PC-9 (cell line): ENCODE measurements around the gene FANCI. TPM values are rescaled to one million over a fixed set of nuclear protein-coding genes. Genes with fewer than 3 reads are reported as not detected.
A peak's percentile ranks its signal among the peaks of the same experiment; 100 is the strongest.

ENCODE experiments used
- BruUV-seq: library from RNA; stranded (reverse); fragments of 400-500 nt; replicated peaks from 2 replicates; lab custom pipeline; 2021; lab: Mats Ljungman, UMichigan
- CTCF ChIA-PET: fragments of 300-600 bp; sonication (Branson Sonifier 250); formaldehyde crosslinking; loops from one replicate; lab custom pipeline; 2022; ENCODE audit warnings: antibody characterized with exemption; lab: Charles Lee
- POLR2A ChIA-PET: fragments of 300-600 bp; sonication (Branson Sonifier 250); formaldehyde crosslinking; loops from one replicate; lab custom pipeline; 2022; ENCODE audit warnings: antibody characterized with exemption; ENCODE audit not compliant: unreplicated experiment; lab: Charles Lee
- DNase-seq, 2 experiments: peaks; one replicate each; pipeline versions ENCODE4 v3.0.0 to v3.0.0-alpha.2; 2015 to 2022; ENCODE audit warnings: mixed read lengths in 1 of 2
- H2AFZ ChIP-seq: fragments of 200-600 bp; sonication (generic); 2 replicates; pipeline ENCODE4 v1.8.1; 2017; ENCODE audit warnings: antibody characterized with exemption
- H3F3A ChIP-seq: fragments of 200-600 bp; sonication (generic); 2 replicates; pipeline ENCODE4 v1.8.1; 2017; ENCODE audit warnings: antibody characterized with exemption, mild to moderate bottlenecking, low read depth; ENCODE audit not compliant: insufficient read depth
- H3K27ac ChIP-seq: fragments of 200-600 bp; sonication (generic); 2 replicates; pipeline ENCODE4 v1.6.1; 2016; ENCODE audit warnings: mixed run types
- H3K27me3 ChIP-seq: fragments of 200-600 bp; sonication (generic); 2 replicates; pipeline ENCODE4 v1.6.1; 2016; ENCODE audit warnings: low read depth, mixed run types; ENCODE audit not compliant: insufficient read depth
- H3K36me3 ChIP-seq: fragments of 200-600 bp; sonication (generic); 2 replicates; pipeline ENCODE4 v1.6.1; 2016; ENCODE audit warnings: low read depth, mixed run types
- H3K4me1 ChIP-seq: fragments of 200-600 bp; sonication (generic); replicated peaks from 2 replicates; pipeline ENCODE4 v1.6.1; 2016; ENCODE audit warnings: mixed run types; ENCODE audit not compliant: insufficient read depth
- H3K4me2 ChIP-seq: fragments of 200-600 bp; sonication (generic); 2 replicates; pipeline ENCODE4 v1.6.1; 2017; ENCODE audit warnings: mixed run types
- H3K4me3 ChIP-seq: fragments of 200-600 bp; sonication (generic); 2 replicates; pipeline ENCODE4 v1.6.1; 2016; ENCODE audit warnings: mixed run types
- H3K79me2 ChIP-seq: fragments of 200-600 bp; sonication (generic); 2 replicates; pipeline ENCODE4 v1.6.1; 2017; ENCODE audit warnings: low read depth, mixed run types
- H3K9me2 ChIP-seq: fragments of 200-600 bp; sonication (generic); 2 replicates; pipeline ENCODE4 v1.8.1; 2017; ENCODE audit warnings: mild to moderate bottlenecking; ENCODE audit not compliant: insufficient read depth
- H3K9me3 ChIP-seq: fragments of 200-600 bp; sonication (generic); 2 replicates; pipeline ENCODE4 v1.8.1; 2016; ENCODE audit warnings: low read depth; ENCODE audit not compliant: insufficient read depth
- H4K20me1 ChIP-seq: fragments of 200-600 bp; sonication (generic); 2 replicates; pipeline ENCODE4 v1.8.1; 2017; ENCODE audit not compliant: insufficient read depth
- EZH2 ChIP-seq: fragments of 200-600 bp; sonication (generic); IDR thresholded peaks from 2 replicates; pipeline ENCODE4 v1.8.0; 2017; ENCODE audit warnings: antibody characterized with exemption, low read depth
- intact Hi-C: fragments of 100-400 bp; cut with micrococcal nuclease; formaldehyde crosslinking; loops from one replicate; pipeline ENCODE4 v1.10.0; 2022; ENCODE audit not compliant: unreplicated experiment
- total RNA-seq: library from RNA; stranded (reverse); gene quantifications from 2 replicates; pipeline ENCODE4 v1.2.3, GENCODE V29; 2021
- TF ChIP-seq, protein P1 (sequence below): fragments of 200-600 bp; sonication (generic); conservative IDR thresholded peaks from 2 replicates; pipeline ENCODE4 v1.6.1; 2017; ENCODE audit warnings: mixed run types, antibody characterized with exemption, mild to moderate bottlenecking, moderate library complexity

FANCI gene
- total RNA-seq, 1 experiment from 2014 or later = 126 TPM

DNA sequence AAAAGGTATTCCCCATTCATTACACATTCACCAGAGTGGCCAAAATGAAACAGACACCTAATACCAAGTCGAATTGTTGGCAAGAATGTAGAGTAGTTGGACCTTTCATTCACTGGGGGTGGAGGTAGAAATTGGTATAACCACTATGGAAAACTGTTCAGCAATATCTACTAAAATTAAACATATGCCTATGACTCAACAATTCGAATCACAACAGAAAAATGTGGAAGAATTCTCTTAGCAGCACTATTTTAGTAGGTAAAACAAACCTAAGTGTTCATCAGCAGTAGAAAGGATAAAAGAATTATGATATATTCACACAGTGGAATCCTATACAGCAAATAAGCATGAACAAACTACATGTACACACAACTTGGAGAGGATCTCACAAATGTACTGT is 60.2 kb downstream of the FANCI start:
- DNase-seq = no peak
- Histone ChIP-seq H3K79me2 (no peaks in the 10 kb centered on the region), H3K9me3 (no peaks in the 10 kb centered on the region), H3K4me1 (no peaks in the 10 kb centered on the region), H3K27me3 (no peaks in the 10 kb centered on the region), H3K27ac (no peak overlapping the region), H4K20me1 (no peaks in the 10 kb centered on the region), H3F3A (peaks cover 7% of the 10 kb centered on the region; the same call in 1 of the 2 replicates), H3K36me3 (peaks cover 5% of the 10 kb centered on the region; the same call in 1 of the 2 replicates), H3K4me3 (no peak overlapping the region), H2AFZ (no peak overlapping the region), H3K4me2 (no peak overlapping the region), H3K9me2 (no peaks in the 10 kb centered on the region)
- ChIA-PET POLR2A (no interaction called here), CTCF (no interaction called here)
- no peak for TF ChIP-seq EZH2
- TF ChIP-seq, protein P1, sequence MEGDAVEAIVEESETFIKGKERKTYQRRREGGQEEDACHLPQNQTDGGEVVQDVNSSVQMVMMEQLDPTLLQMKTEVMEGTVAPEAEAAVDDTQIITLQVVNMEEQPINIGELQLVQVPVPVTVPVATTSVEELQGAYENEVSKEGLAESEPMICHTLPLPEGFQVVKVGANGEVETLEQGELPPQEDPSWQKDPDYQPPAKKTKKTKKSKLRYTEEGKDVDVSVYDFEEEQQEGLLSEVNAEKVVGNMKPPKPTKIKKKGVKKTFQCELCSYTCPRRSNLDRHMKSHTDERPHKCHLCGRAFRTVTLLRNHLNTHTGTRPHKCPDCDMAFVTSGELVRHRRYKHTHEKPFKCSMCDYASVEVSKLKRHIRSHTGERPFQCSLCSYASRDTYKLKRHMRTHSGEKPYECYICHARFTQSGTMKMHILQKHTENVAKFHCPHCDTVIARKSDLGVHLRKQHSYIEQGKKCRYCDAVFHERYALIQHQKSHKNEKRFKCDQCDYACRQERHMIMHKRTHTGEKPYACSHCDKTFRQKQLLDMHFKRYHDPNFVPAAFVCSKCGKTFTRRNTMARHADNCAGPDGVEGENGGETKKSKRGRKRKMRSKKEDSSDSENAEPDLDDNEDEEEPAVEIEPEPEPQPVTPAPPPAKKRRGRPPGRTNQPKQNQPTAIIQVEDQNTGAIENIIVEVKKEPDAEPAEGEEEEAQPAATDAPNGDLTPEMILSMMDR = no peak
- no TSS peak for BruUV-seq
- intact Hi-C loops = loop anchor here (5.0 kb wide), 1 partner anchor 97 kb away; no protein-coding TSS in a partner anchor

DNA sequence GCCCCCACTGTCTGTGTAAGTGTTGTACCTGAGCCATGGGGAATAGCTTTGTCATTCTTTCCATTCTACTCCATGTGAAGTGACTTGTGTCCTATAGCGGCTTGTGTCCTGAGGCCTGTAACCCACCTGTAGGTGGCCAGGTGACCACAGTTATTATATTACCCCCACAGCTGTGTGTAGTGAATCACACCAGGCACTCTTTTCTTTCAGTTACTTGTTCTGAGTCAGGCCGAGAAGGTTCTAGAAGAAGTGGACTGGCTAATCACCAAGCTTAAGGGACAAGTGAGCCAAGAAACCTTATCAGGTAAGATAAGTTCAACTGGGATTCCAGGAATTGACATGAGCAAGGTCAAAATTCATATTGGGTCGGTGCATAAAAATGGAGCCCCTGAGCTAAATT is 61.6 kb downstream of the FANCI start:
- no peak for TF ChIP-seq EZH2
- TF ChIP-seq, protein P1 = no peak
- H3K4me2 ChIP-seq = no peak overlapping the region
- no peak for DNase-seq
- POLR2A ChIA-PET = interaction anchor here (0.6 to 0.7 kb wide), 2 partner anchors 29 to 138 kb away, joined by 6 to 16 read pairs; no protein-coding TSS in a partner anchor
- peaks cover 5% of the 10 kb centered on the region; the same call in 1 of the 2 replicates for H3K36me3 ChIP-seq
- H3K9me3 ChIP-seq = no peaks in the 10 kb centered on the region
- no peaks in the 10 kb centered on the region for H3K27me3 ChIP-seq
- no TSS peak for BruUV-seq
- no peaks in the 10 kb centered on the region for H3K4me1 ChIP-seq
- intact Hi-C loops = no loop called here
- H2AFZ ChIP-seq = no peak overlapping the region
- no peaks in the 10 kb centered on the region for H4K20me1 ChIP-seq
- no peaks in the 10 kb centered on the region for H3K9me2 ChIP-seq
- peaks cover 7% of the 10 kb centered on the region; the same call in 1 of the 2 replicates for H3F3A ChIP-seq
- H3K27ac ChIP-seq = no peak overlapping the region
- H3K4me3 ChIP-seq = no peak overlapping the region
- CTCF ChIA-PET = interaction anchor here (1.6 kb wide), 1 partner anchor 99 kb away, joined by 3 read pairs; no protein-coding TSS in a partner anchor
- no peaks in the 10 kb centered on the region for H3K79me2 ChIP-seq

DNA sequence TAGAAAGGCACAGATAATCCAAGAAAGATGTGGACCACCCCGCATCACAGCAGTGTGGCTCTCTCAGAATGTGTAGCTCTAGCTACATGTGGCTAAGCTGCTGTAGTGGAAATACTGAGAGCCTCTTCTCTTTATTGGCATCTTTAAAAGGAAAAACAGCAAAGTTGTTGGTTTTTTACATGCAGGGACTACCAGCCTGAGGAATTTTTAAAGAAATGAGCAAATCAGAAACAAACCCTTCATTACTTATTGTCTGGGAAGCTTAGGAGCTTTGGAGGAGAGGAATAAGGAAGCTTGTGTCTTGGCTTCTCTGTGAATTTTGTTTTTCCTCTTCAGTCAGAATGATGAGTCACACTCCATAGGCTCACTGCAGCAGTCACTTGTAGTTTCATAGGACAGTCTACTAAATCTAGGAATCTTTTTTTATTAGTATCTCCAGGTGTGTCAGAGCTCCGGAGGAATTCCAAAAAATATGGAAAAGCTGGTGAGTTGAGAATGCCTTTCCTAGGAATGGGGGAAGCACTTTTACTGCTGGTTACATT is 63.3 kb downstream of the FANCI start:
- Histone ChIP-seq H3K9me3 (no peaks in the 10 kb centered on the region), H3F3A (peaks cover 10% of the 10 kb centered on the region; the same call in 1 of the 2 replicates), H3K4me1 (no peaks in the 10 kb centered on the region), H3K4me2 (no peak overlapping the region), H3K36me3 (peaks cover under 1% of the 10 kb centered on the region; the same call in 1 of the 2 replicates), H2AFZ (no peak overlapping the region), H3K27ac (peak overlapping the region; percentile 18; the same call in 1 of the 2 replicates), H3K4me3 (no peak overlapping the region), H4K20me1 (no peaks in the 10 kb centered on the region), H3K27me3 (no peaks in the 10 kb centered on the region), H3K79me2 (no peaks in the 10 kb centered on the region), H3K9me2 (no peaks in the 10 kb centered on the region)
- CTCF ChIA-PET = no interaction called here
- BruUV-seq = no TSS peak
- intact Hi-C loops = no loop called here
- POLR2A ChIA-PET = no interaction called here
- DNase-seq = no peak
- TF ChIP-seq EZH2 = no peak
- TF ChIP-seq, protein P1 = no peak
